ENCODE results near the gene ITPKC. TPM values are rescaled to one million over a fixed set of nuclear protein-coding genes. Genes with fewer than 3 reads are reported as not detected.

The ITPKC gene
- 1 to 10 TPM; 4.6 to 5.6 TPM for total RNA-seq

- Mint-ChIP-seq H3K9me3 (ENCODE audit: low read depth) (no peaks in the 10 kb centered on the region), H3K27ac (peak within 1 kb of the TSS; percentile 98), H3K4me1 (peaks cover 59% of the 10 kb centered on the region), H3K36me3 (ENCODE audit: low read depth) (peaks cover 15% of the 10 kb centered on the region), H3K27me3 (no peaks in the 10 kb centered on the region), H3K4me3 (peak within 1 kb of the TSS; percentile 93)
- intact Hi-C loops (cut with DNase I, micrococcal nuclease): loop anchor here (1.0 to 10.0 kb wide), 17 partner anchors 26 to 1324 kb away; partner anchors contain the start of genes ACTMAP (in 2 of the 2), NUMBL (in 2 of the 2), RAB4B (in 2 of the 2) and BCKDHA (in 1 of the 2)
- CTCF ChIA-PET: interaction anchor here (0.6 to 1.7 kb wide), 7 partner anchors 34 to 547 kb away, joined by 3 to 11 read pairs (median 4); partner anchors contain the start of genes ACTMAP, HNRNPUL1, RAB4B and SNRPA
- ATAC-seq (peak; percentile 65), DNase-seq (peak; percentile 100)
- POLR2A ChIA-PET: interaction anchor here (1.3 to 1.7 kb wide), 5 partner anchors 33 to 546 kb away, joined by 5 to 21 read pairs (median 6); partner anchors contain the start of genes ACTMAP, EGLN2, RAB4B and SNRPA
Measured at GRCh38 chr19:40716482-40717324, at the start of gene ITPKC, which contains the start of gene COQ8B. ITPKC (plus strand) TSS chr19:40717112; CDS start chr19:40717136, 24 bp downstream. COQ8B (minus strand) TSS chr19:40716886; CDS start chr19:40714632, 2,254 bp downstream.

GRCh38 chr19:40667602-40668001 is 49.3 kb upstream of the ITPKC start:
- Mint-ChIP-seq H3K36me3 (ENCODE audit: low read depth) (peaks cover 32% of the 10 kb centered on the region), H3K4me3 (no peak overlapping the region), H3K4me1 (peaks cover 19% of the 10 kb centered on the region), H3K27ac (no peak overlapping the region), H3K27me3 (no peaks in the 10 kb centered on the region), H3K9me3 (ENCODE audit: low read depth) (peaks cover 4% of the 10 kb centered on the region)
- ATAC-seq (no peak), DNase-seq (no peak)
- POLR2A ChIA-PET: no interaction called here
- intact Hi-C loops (cut with DNase I, micrococcal nuclease): loop anchor here in 1 of 2 experiments (10.0 kb wide), 1 partner anchor 477 kb away; no protein-coding TSS in a partner anchor
- CTCF ChIA-PET: interaction anchor here (0.7 kb wide), 1 partner anchor 119 kb away, joined by 6 read pairs; no protein-coding TSS in a partner anchor

GRCh38 chr19:40668991-40669614 is 47.8 kb upstream of the ITPKC start:
- DNase-seq (no peak), ATAC-seq (no peak)
- peaks cover 32% of the 10 kb centered on the region for H3K36me3 Mint-ChIP-seq (ENCODE audit: low read depth)
- H3K4me3 Mint-ChIP-seq: no peak overlapping the region
- H3K27ac Mint-ChIP-seq: no peak overlapping the region
- H3K27me3 Mint-ChIP-seq: no peaks in the 10 kb centered on the region
- POLR2A ChIA-PET: no interaction called here
- H3K4me1 Mint-ChIP-seq: peaks cover 10% of the 10 kb centered on the region
- H3K9me3 Mint-ChIP-seq (ENCODE audit: low read depth): peaks cover 4% of the 10 kb centered on the region
- intact Hi-C loops (cut with DNase I, micrococcal nuclease): loop anchor here in 1 of 2 experiments (10.0 kb wide), 1 partner anchor 476 kb away; no protein-coding TSS in a partner anchor
- CTCF ChIA-PET: no interaction called here

- POLR2A ChIA-PET: no interaction called here
- Mint-ChIP-seq H3K4me1 (peaks cover 6% of the 10 kb centered on the region), H3K27ac (no peak overlapping the region), H3K36me3 (ENCODE audit: low read depth) (peaks cover 32% of the 10 kb centered on the region), H3K9me3 (ENCODE audit: low read depth) (peaks cover 4% of the 10 kb centered on the region), H3K27me3 (no peaks in the 10 kb centered on the region), H3K4me3 (no peak overlapping the region)
- ATAC-seq (no peak), DNase-seq (no peak)
- intact Hi-C loops (cut with DNase I, micrococcal nuclease): no loop called here
- CTCF ChIA-PET: no interaction called here
Measured at GRCh38 chr19:40671404-40671803, 45.5 kb upstream of the ITPKC start.

- DNase-seq: no peak
- H3K9me3 Mint-ChIP-seq (ENCODE audit: low read depth): peaks cover 4% of the 10 kb centered on the region
- ChIA-PET CTCF (no interaction called here), POLR2A (no interaction called here)
- no peak overlapping the region for H3K27ac Mint-ChIP-seq
- H3K36me3 Mint-ChIP-seq (ENCODE audit: low read depth): peaks cover 29% of the 10 kb centered on the region
- intact Hi-C loops (cut with DNase I, micrococcal nuclease): no loop called here
- no peak overlapping the region for H3K4me3 Mint-ChIP-seq
- no peak for ATAC-seq
- H3K27me3 Mint-ChIP-seq: no peaks in the 10 kb centered on the region
- H3K4me1 Mint-ChIP-seq: no peaks in the 10 kb centered on the region
Measured at GRCh38 chr19:40672038-40672437, 44.9 kb upstream of the ITPKC start.

DNA sequence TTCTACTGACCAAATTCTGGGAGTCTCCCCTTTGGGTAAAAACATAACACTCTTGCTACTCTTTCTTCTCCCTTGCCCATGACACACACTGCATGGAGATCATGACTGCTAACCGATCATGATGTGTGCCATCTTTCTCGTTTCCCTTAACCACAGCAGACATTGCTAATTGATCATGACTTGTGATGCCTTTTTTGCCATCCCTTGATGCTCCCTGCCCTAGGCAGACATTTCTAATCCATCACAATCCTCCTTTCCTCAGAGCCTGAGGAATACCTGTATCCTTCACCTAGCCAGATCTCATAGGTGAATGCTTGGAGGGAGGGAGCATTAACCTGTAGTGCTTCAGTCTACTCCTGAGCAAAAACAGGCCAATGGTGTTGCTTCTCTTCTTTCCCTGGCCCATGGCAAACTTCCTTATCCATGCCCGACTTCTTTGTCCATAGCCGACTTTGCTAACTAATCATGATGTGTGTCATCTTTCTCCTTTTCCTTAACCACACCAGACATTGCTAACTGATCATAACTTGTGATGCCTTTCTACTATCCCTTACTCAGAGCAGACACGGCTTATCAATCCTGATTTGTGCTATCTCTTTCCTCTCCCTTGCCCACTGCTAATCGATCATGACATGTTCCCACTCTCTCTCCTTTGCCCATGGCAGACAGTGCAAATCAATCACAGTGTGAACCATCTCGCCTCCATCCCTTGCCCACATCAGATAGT is 44.2 kb upstream of the ITPKC start:
- CTCF ChIA-PET: no interaction called here
- peaks cover 33% of the 10 kb centered on the region for H3K36me3 Mint-ChIP-seq (ENCODE audit: low read depth)
- POLR2A ChIA-PET: no interaction called here
- no peak overlapping the region for H3K4me3 Mint-ChIP-seq
- no peaks in the 10 kb centered on the region for H3K4me1 Mint-ChIP-seq
- H3K27ac Mint-ChIP-seq: no peak overlapping the region
- no peak for DNase-seq
- peaks cover 4% of the 10 kb centered on the region for H3K9me3 Mint-ChIP-seq (ENCODE audit: low read depth)
- ATAC-seq: no peak
- H3K27me3 Mint-ChIP-seq: no peaks in the 10 kb centered on the region
- intact Hi-C loops (cut with DNase I, micrococcal nuclease): no loop called here

DNA sequence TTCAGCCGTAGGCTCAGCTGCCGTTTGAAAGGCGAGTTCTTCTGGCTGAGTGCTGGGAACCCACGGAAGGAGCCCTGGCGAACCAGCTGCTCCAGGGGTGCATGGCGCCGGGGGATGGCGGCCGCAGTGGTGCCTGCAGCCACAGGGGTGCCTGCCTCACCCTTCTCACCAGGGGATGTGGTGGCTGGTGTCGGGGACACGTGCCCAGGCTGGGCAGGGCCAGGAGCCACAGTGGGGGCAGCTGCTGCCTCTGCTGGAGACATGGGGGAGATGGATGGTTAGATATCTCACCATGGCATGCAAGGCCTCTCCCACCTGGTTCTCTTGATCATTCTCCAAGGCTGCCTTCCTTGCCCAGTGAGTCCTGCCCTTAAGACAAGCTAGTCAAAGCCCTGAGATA is 43.5 kb upstream of the ITPKC start:
- ChIA-PET POLR2A (no interaction called here), CTCF (no interaction called here)
- H3K9me3 Mint-ChIP-seq (ENCODE audit: low read depth): peaks cover 4% of the 10 kb centered on the region
- no peaks in the 10 kb centered on the region for H3K27me3 Mint-ChIP-seq
- DNase-seq (no peak), ATAC-seq (no peak)
- peaks cover 35% of the 10 kb centered on the region for H3K36me3 Mint-ChIP-seq (ENCODE audit: low read depth)
- H3K4me3 Mint-ChIP-seq: no peak overlapping the region
- H3K27ac Mint-ChIP-seq: no peak overlapping the region
- H3K4me1 Mint-ChIP-seq: no peaks in the 10 kb centered on the region
- intact Hi-C loops (cut with DNase I, micrococcal nuclease): no loop called here

- H3K27ac Mint-ChIP-seq: no peak overlapping the region
- no peak overlapping the region for H3K4me3 Mint-ChIP-seq
- H3K9me3 Mint-ChIP-seq (ENCODE audit: low read depth): no peaks in the 10 kb centered on the region
- H3K27me3 Mint-ChIP-seq: no peaks in the 10 kb centered on the region
- intact Hi-C loops (cut with DNase I, micrococcal nuclease): no loop called here
- DNase-seq (no peak), ATAC-seq (no peak)
- peaks cover 27% of the 10 kb centered on the region for H3K36me3 Mint-ChIP-seq (ENCODE audit: low read depth)
- no peaks in the 10 kb centered on the region for H3K4me1 Mint-ChIP-seq
- ChIA-PET POLR2A (no interaction called here), CTCF (no interaction called here)
Measured at GRCh38 chr19:40674291-40674690, 42.6 kb upstream of the ITPKC start.

GRCh38 chr19:40677156-40677555 is 39.8 kb upstream of the ITPKC start:
- CTCF ChIA-PET: no interaction called here
- Mint-ChIP-seq H3K4me3 (no peak overlapping the region), H3K36me3 (ENCODE audit: low read depth) (peaks cover 20% of the 10 kb centered on the region), H3K27me3 (no peaks in the 10 kb centered on the region), H3K27ac (no peak overlapping the region), H3K9me3 (ENCODE audit: low read depth) (no peaks in the 10 kb centered on the region), H3K4me1 (no peaks in the 10 kb centered on the region)
- ATAC-seq (no peak), DNase-seq (no peak)
- intact Hi-C loops (cut with DNase I, micrococcal nuclease): no loop called here
- POLR2A ChIA-PET: no interaction called here

DNA sequence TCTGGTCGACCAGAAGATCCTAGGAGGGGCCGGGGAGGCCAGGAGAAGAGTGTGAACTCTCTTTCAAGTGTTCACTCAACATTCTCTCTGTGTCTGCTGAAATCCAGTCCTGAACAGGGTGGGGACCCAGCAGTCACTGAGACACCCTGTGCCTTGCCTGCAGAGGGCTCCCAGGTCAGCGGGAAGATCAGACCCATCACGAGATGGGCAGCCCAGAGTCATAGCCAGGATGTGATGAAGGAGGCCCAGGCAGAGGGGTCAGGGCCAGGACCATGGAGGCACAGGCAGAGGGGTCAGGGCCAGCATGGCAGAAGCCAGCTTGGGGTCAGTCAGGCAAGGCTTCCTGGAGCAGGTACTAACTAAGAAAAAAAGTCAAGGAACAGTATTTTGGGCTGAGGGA is 35.9 kb upstream of the ITPKC start:
- Mint-ChIP-seq H3K4me3 (no peak overlapping the region), H3K4me1 (no peaks in the 10 kb centered on the region), H3K27me3 (no peaks in the 10 kb centered on the region), H3K36me3 (ENCODE audit: low read depth) (peaks cover 31% of the 10 kb centered on the region), H3K27ac (no peak overlapping the region), H3K9me3 (ENCODE audit: low read depth) (no peaks in the 10 kb centered on the region)
- intact Hi-C loops (cut with DNase I, micrococcal nuclease): no loop called here
- no peak for ATAC-seq
- DNase-seq: no peak
- ChIA-PET CTCF (no interaction called here), POLR2A (no interaction called here)

DNA sequence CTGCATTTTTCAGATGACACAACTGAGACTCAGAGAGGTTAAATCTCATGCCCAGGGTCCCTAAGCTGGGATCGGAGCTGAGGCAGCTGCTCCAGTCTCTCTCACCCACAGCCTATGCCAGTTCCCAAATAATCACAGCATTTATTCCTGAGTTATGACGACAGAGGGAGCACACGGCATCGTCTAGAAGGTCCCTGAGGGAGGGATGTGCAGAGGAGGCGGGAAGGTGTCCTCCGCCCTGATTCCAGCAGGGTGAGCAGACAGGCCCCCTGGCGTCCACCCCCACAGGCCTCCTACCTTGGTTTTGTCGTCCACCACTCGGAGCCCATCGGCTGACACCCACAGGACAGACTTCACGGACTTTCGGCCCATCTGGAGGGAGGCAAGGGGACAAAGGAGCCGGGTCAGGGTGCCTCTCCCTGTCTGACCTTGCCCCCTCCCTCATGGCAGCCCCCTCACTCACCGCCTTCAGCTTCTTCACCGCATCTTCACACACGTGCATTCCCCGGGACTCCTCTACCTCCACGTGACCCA is 34.4 kb upstream of the ITPKC start:
- Mint-ChIP-seq H3K36me3 (ENCODE audit: low read depth) (peaks cover 32% of the 10 kb centered on the region), H3K4me1 (no peaks in the 10 kb centered on the region), H3K27me3 (no peaks in the 10 kb centered on the region), H3K9me3 (ENCODE audit: low read depth) (no peaks in the 10 kb centered on the region), H3K4me3 (no peak overlapping the region), H3K27ac (no peak overlapping the region)
- ChIA-PET POLR2A (no interaction called here), CTCF (interaction anchor here (1.2 kb wide), 1 partner anchor 14 kb away, joined by 4 read pairs; no protein-coding TSS in a partner anchor)
- DNase-seq: no peak
- no peak for ATAC-seq
- intact Hi-C loops (cut with DNase I, micrococcal nuclease): no loop called here

Measured in activated CD4-positive, alpha-beta T cell treated with anti-CD3 and anti-CD28 coated beads for 36 hours (primary cell).